Keratinocyte (primary cell): ENCODE results near the gene PGRMC2. TPM values are rescaled to one million over a fixed set of nuclear protein-coding genes. Genes with fewer than 3 reads are reported as not detected.

Experiments used
- DNase-seq: peaks from one replicate; pipeline ENCODE4 v3.0.0-alpha.2; 2011; ENCODE audit warnings: low read depth, missing footprints, low spot score
- FAIRE-seq: peaks from 2 replicates; lab custom pipeline; 2011; peaks lifted over from hg19 to GRCh38; lab: Jason Lieb, UNC
- H2AFZ ChIP-seq: 2 replicates; pipeline ENCODE4 v1.6.0; 2012; ENCODE audit warnings: low read length, control low read depth, inconsistent platforms; ENCODE audit not compliant: control insufficient read depth
- H3K27ac ChIP-seq: 2 replicates; pipeline ENCODE4 v1.5.1; 2011; ENCODE audit warnings: low read length; ENCODE audit not compliant: control insufficient read depth, insufficient read depth
- H3K27me3 ChIP-seq: 3 replicates; pipeline ENCODE4 v1.6.0; 2011; ENCODE audit warnings: low read length; ENCODE audit not compliant: control insufficient read depth, insufficient read depth; ENCODE audit errors: extremely low read depth
- H3K36me3 ChIP-seq, 2 experiments: 2 replicates in 1 of 2; 3 replicates in 1 of 2; pipeline ENCODE4 v1.5.1; 2011; ENCODE audit warnings: low read length in 2 of 2, mild to moderate bottlenecking in 1 of 2; ENCODE audit not compliant: control insufficient read depth in 2 of 2, insufficient read depth in 2 of 2; ENCODE audit errors: extremely low read depth in 1 of 2
- H3K4me1 ChIP-seq: 3 replicates; pipeline ENCODE4 v1.5.1; 2011; ENCODE audit warnings: low read length; ENCODE audit not compliant: control insufficient read depth, insufficient read depth; ENCODE audit errors: extremely low read depth
- H3K4me2 ChIP-seq: 3 replicates; pipeline ENCODE4 v1.6.0; 2011; ENCODE audit warnings: low read depth, low read length; ENCODE audit not compliant: control insufficient read depth, insufficient read depth; ENCODE audit errors: extremely low read depth
- H3K4me3 ChIP-seq, 3 experiments: fragments of 200-600 bp in 1 of 3; sonication (generic) in 1 of 3; 2 replicates in 2 of 3; 3 replicates in 1 of 3; pipeline ENCODE4 v1.5.1; 2011 to 2016; ENCODE audit warnings: low read length in 3 of 3, mild to moderate bottlenecking in 3 of 3, control low read depth in 2 of 3, inconsistent platforms in 1 of 3, low read depth in 1 of 3, mixed read lengths in 1 of 3, mixed run types in 1 of 3, moderate library complexity in 1 of 3; ENCODE audit not compliant: control insufficient read depth in 2 of 3, insufficient read depth in 2 of 3; ENCODE audit errors: extremely low read depth in 1 of 3
- H3K79me2 ChIP-seq: 2 replicates; pipeline ENCODE4 v1.6.0; 2012; ENCODE audit warnings: low read length; ENCODE audit not compliant: control insufficient read depth, insufficient read depth
- H3K9ac ChIP-seq: 3 replicates; pipeline ENCODE4 v1.6.0; 2011; ENCODE audit warnings: low read length; ENCODE audit not compliant: control insufficient read depth, insufficient read depth; ENCODE audit errors: extremely low read depth
- H3K9me1 ChIP-seq: 3 replicates; pipeline ENCODE4 v1.6.0; 2011; ENCODE audit warnings: low read length; ENCODE audit not compliant: control insufficient read depth, insufficient read depth; ENCODE audit errors: extremely low read depth
- H3K9me3 ChIP-seq: 2 replicates; pipeline ENCODE4 v1.5.1; 2012; ENCODE audit warnings: low read depth, low read length; ENCODE audit not compliant: control insufficient read depth
- H4K20me1 ChIP-seq: 3 replicates; pipeline ENCODE4 v1.6.0; 2011; ENCODE audit warnings: low read length; ENCODE audit not compliant: control insufficient read depth, insufficient read depth; ENCODE audit errors: extremely low read depth
- EZH2 ChIP-seq: IDR thresholded peaks from one replicate; pipeline ENCODE4 v1.6.1; 2012; ENCODE audit warnings: inconsistent platforms, mild to moderate bottlenecking, low read length, moderate library complexity
- dilution Hi-C: fragments of 300-500 bp; cut with MboI; formaldehyde crosslinking; loops from one replicate; pipeline ENCODE4 v1.7.0; 2020; ENCODE audit warnings: low sequenced_read_pairs; ENCODE audit not compliant: extremely low pct_ligation_motif_present
- polyA plus RNA-seq, 5 experiments: library from polyadenylated mRNA; depleted of rRNA in 3 of 5; stranded (reverse) in 3 of 5; stranded (forward) in 1 of 5; unstranded in 1 of 5; fragments of >200 nt; gene quantifications; 1 replicate in 1 of 5; 2 replicates in 3 of 5; 3 replicates in 1 of 5; pipeline versions ENCODE4 v1.2.1 to v1.2.3, GENCODE V29; 2011 to 2012; ENCODE audit warnings: missing spikeins in 2 of 5, low read depth in 1 of 5, low replicate concordance in 1 of 5
- TF ChIP-seq, protein P1 (sequence below), 3 experiments: IDR thresholded peaks in 1 of 3; conservative IDR thresholded peaks in 1 of 3; optimal IDR thresholded peaks in 1 of 3; 2 replicates in 2 of 3; 3 replicates in 1 of 3; pipeline versions ENCODE3 to v1.5.1; 2011; ENCODE audit warnings: low read length in 3 of 3, mild to moderate bottlenecking in 3 of 3, moderate library complexity in 2 of 3, control low read depth in 1 of 3, inconsistent platforms in 1 of 3; ENCODE audit not compliant: insufficient read depth in 2 of 3; ENCODE audit errors: extremely low read depth in 1 of 3

Gene PGRMC2
- polyA plus RNA-seq, 1 donor (not counting 4 experiments of a cell fraction or from before 2014, with no cell fraction given) = 26.7 TPM

DNA sequence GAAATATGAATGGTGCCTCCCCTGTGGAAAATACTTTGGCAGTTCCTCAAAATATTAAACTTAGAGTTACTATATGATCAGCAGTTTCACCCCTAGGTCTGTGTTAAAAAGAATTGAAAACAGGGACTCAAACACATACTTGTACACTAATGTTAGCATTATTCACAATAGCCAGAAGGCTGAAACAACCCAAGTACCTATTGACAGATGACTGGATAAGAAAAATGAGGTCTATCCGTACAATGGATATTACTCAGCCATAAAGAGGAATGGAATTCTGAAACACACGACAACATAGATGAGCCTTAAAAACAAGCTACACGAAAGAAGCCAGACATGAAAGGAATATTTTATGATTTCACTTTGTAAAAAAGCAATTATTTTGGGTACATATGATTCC, 54.9 kb downstream of the PGRMC2 start:
- Histone ChIP-seq H3K36me3 (no peaks in the 10 kb centered on the region), H3K4me3 (no peak overlapping the region), H2AFZ (no peak overlapping the region), H3K9me3 (no peaks in the 10 kb centered on the region), H3K4me2 (no peak overlapping the region), H4K20me1 (no peaks in the 10 kb centered on the region), H3K27ac (no peak overlapping the region), H3K9ac (no peak overlapping the region), H3K27me3 (no peaks in the 10 kb centered on the region), H3K9me1 (no peaks in the 10 kb centered on the region), H3K79me2 (no peaks in the 10 kb centered on the region), H3K4me1 (no peaks in the 10 kb centered on the region)
- dilution Hi-C loops = no loop called here
- DNase-seq (no peak), FAIRE-seq (no peak)
- TF ChIP-seq, protein P1, sequence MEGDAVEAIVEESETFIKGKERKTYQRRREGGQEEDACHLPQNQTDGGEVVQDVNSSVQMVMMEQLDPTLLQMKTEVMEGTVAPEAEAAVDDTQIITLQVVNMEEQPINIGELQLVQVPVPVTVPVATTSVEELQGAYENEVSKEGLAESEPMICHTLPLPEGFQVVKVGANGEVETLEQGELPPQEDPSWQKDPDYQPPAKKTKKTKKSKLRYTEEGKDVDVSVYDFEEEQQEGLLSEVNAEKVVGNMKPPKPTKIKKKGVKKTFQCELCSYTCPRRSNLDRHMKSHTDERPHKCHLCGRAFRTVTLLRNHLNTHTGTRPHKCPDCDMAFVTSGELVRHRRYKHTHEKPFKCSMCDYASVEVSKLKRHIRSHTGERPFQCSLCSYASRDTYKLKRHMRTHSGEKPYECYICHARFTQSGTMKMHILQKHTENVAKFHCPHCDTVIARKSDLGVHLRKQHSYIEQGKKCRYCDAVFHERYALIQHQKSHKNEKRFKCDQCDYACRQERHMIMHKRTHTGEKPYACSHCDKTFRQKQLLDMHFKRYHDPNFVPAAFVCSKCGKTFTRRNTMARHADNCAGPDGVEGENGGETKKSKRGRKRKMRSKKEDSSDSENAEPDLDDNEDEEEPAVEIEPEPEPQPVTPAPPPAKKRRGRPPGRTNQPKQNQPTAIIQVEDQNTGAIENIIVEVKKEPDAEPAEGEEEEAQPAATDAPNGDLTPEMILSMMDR (optimal IDR thresholded peaks at IDR 0.05 in 1 of 3, IDR thresholded peaks at IDR 0.05 in 1 of 3, conservative IDR thresholded peaks at IDR 0.05 in 1 of 3; ENCODE audit: extremely low read depth in 1 of 3, insufficient read depth in 2 of 3, low read length in 3 of 3) = no peak
- no peak for TF ChIP-seq EZH2

DNA sequence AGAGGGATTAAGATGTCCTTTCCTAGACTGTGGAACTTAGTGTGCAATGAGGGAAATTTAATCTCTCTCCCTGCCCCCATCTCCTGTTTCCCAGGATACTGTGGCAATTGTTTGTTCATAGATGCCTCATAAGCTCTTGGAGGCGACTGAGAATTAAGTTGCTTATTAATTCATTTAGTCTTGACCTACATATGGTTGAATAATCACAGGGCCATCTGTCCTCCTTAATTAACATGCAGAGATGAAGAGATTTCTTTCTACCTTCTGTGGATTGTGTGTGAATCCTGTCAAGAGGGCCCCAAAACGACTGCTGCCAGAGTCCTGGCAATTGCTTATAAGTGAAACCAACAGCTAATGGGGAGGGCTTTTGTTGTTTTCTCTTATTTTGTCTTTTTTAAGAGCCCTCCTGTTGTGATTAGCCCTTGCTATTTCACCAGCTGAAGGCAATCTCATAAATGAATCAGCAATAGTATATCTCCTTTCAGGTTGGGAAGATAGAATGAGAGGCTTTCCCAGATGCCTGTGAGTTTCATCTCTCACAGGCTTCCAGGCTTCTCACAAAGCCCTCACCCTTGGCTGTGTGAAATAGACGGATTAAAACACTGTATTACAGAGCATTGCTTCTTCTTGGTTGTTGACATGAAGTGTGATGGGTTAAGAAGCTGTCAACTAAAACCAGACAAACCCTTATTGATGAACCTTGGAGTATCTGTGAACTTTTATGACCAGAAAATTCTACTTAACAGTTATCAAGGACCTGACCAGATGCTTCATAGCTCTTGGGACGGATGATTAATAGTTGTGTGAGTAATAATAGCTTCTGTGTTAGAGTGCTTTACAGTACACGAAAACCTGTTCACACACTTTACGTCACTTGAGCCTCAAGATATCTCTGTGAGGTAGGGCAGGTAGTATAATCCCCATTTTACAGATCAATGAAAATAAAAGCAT, 58.5 kb downstream of the PGRMC2 start:
- no peaks in the 10 kb centered on the region for H3K9me3 ChIP-seq
- dilution Hi-C loops = no loop called here
- H3K27me3 ChIP-seq = no peaks in the 10 kb centered on the region
- H4K20me1 ChIP-seq = no peaks in the 10 kb centered on the region
- H3K79me2 ChIP-seq = no peaks in the 10 kb centered on the region
- no peak overlapping the region for H3K4me2 ChIP-seq
- no peak for DNase-seq
- no peak overlapping the region for H2AFZ ChIP-seq
- no peaks in the 10 kb centered on the region for H3K36me3 ChIP-seq
- no peak overlapping the region for H3K4me3 ChIP-seq
- no peak overlapping the region for H3K27ac ChIP-seq
- H3K9ac ChIP-seq = no peak overlapping the region
- no peak for TF ChIP-seq EZH2
- TF ChIP-seq, protein P1 (optimal IDR thresholded peaks at IDR 0.05 in 1 of 3, IDR thresholded peaks at IDR 0.05 in 1 of 3, conservative IDR thresholded peaks at IDR 0.05 in 1 of 3; ENCODE audit: extremely low read depth in 1 of 3, insufficient read depth in 2 of 3, low read length in 3 of 3) = no peak
- no peaks in the 10 kb centered on the region for H3K4me1 ChIP-seq
- no peak for FAIRE-seq
- no peaks in the 10 kb centered on the region for H3K9me1 ChIP-seq
